ENCODE results near the gene COX4I2. TPM values are rescaled to one million over a fixed set of nuclear protein-coding genes. Genes with fewer than 3 reads are reported as not detected.

COX4I2 gene
- total and polyA plus RNA-seq, 2 of the 8 experiments (the other 6 are each of a cell fraction or from before 2014, with no cell fraction given): 0.26 TPM; not detected in 1

DNA sequence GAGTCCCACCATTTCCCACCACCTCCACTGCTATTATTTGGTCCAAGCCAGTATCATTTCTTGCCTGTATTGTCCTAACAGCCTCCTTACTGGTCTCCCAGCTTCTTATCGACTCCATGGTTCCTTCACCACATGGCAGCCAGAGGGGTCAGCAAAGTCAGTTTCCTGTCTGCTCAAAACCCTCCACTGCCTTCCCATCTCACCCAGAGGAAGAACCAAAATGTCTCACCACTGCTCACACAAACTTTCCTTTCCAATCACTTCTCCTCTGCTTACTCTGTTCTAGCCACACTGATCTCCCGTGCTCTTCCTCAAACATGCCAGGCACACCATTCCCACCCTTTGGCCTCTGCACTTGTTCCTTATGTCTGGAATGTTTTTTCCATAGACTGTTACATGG, 45.2 kb downstream of the COX4I2 start (continued):
- TF ChIP-seq, protein P1, sequence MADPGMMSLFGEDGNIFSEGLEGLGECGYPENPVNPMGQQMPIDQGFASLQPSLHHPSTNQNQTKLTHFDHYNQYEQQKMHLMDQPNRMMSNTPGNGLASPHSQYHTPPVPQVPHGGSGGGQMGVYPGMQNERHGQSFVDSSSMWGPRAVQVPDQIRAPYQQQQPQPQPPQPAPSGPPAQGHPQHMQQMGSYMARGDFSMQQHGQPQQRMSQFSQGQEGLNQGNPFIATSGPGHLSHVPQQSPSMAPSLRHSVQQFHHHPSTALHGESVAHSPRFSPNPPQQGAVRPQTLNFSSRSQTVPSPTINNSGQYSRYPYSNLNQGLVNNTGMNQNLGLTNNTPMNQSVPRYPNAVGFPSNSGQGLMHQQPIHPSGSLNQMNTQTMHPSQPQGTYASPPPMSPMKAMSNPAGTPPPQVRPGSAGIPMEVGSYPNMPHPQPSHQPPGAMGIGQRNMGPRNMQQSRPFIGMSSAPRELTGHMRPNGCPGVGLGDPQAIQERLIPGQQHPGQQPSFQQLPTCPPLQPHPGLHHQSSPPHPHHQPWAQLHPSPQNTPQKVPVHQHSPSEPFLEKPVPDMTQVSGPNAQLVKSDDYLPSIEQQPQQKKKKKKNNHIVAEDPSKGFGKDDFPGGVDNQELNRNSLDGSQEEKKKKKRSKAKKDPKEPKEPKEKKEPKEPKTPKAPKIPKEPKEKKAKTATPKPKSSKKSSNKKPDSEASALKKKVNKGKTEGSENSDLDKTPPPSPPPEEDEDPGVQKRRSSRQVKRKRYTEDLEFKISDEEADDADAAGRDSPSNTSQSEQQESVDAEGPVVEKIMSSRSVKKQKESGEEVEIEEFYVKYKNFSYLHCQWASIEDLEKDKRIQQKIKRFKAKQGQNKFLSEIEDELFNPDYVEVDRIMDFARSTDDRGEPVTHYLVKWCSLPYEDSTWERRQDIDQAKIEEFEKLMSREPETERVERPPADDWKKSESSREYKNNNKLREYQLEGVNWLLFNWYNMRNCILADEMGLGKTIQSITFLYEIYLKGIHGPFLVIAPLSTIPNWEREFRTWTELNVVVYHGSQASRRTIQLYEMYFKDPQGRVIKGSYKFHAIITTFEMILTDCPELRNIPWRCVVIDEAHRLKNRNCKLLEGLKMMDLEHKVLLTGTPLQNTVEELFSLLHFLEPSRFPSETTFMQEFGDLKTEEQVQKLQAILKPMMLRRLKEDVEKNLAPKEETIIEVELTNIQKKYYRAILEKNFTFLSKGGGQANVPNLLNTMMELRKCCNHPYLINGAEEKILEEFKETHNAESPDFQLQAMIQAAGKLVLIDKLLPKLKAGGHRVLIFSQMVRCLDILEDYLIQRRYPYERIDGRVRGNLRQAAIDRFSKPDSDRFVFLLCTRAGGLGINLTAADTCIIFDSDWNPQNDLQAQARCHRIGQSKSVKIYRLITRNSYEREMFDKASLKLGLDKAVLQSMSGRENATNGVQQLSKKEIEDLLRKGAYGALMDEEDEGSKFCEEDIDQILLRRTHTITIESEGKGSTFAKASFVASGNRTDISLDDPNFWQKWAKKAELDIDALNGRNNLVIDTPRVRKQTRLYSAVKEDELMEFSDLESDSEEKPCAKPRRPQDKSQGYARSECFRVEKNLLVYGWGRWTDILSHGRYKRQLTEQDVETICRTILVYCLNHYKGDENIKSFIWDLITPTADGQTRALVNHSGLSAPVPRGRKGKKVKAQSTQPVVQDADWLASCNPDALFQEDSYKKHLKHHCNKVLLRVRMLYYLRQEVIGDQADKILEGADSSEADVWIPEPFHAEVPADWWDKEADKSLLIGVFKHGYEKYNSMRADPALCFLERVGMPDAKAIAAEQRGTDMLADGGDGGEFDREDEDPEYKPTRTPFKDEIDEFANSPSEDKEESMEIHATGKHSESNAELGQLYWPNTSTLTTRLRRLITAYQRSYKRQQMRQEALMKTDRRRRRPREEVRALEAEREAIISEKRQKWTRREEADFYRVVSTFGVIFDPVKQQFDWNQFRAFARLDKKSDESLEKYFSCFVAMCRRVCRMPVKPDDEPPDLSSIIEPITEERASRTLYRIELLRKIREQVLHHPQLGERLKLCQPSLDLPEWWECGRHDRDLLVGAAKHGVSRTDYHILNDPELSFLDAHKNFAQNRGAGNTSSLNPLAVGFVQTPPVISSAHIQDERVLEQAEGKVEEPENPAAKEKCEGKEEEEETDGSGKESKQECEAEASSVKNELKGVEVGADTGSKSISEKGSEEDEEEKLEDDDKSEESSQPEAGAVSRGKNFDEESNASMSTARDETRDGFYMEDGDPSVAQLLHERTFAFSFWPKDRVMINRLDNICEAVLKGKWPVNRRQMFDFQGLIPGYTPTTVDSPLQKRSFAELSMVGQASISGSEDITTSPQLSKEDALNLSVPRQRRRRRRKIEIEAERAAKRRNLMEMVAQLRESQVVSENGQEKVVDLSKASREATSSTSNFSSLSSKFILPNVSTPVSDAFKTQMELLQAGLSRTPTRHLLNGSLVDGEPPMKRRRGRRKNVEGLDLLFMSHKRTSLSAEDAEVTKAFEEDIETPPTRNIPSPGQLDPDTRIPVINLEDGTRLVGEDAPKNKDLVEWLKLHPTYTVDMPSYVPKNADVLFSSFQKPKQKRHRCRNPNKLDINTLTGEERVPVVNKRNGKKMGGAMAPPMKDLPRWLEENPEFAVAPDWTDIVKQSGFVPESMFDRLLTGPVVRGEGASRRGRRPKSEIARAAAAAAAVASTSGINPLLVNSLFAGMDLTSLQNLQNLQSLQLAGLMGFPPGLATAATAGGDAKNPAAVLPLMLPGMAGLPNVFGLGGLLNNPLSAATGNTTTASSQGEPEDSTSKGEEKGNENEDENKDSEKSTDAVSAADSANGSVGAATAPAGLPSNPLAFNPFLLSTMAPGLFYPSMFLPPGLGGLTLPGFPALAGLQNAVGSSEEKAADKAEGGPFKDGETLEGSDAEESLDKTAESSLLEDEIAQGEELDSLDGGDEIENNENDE (IDR thresholded peaks at IDR 0.05; ENCODE audit: insufficient replicate concordance, low read length): no peak
- TF ChIP-seq NRF1 (IDR thresholded peaks at IDR 0.05; ENCODE audit: low read depth, low read length) (no peak), HDAC6 (IDR thresholded peaks at IDR 0.05; ENCODE audit: low read depth, low read length) (no peak), EGR1 (IDR thresholded peaks at IDR 0.05; ENCODE audit: borderline replicate concordance, low read depth, low read length) (no peak), RBBP5 (IDR thresholded peaks at IDR 0.05; ENCODE audit: borderline replicate concordance, low read depth, low read length) (no peak), PHF8 (conservative IDR thresholded peaks at IDR 0.05; ENCODE audit: low read depth, low read length) (no peak), HDAC2 (IDR thresholded peaks at IDR 0.05; ENCODE audit: borderline replicate concordance in 1 of 2, low read depth in 2 of 2, low read length in 2 of 2) (no peak), SUZ12 (IDR thresholded peaks at IDR 0.05; ENCODE audit: low read length) (no peak)
- TF ChIP-seq, protein P2, sequence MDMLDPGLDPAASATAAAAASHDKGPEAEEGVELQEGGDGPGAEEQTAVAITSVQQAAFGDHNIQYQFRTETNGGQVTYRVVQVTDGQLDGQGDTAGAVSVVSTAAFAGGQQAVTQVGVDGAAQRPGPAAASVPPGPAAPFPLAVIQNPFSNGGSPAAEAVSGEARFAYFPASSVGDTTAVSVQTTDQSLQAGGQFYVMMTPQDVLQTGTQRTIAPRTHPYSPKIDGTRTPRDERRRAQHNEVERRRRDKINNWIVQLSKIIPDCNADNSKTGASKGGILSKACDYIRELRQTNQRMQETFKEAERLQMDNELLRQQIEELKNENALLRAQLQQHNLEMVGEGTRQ (IDR thresholded peaks at IDR 0.05; ENCODE audit: low read length): no peak
- TF ChIP-seq, protein P3, sequence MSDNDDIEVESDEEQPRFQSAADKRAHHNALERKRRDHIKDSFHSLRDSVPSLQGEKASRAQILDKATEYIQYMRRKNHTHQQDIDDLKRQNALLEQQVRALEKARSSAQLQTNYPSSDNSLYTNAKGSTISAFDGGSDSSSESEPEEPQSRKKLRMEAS (IDR thresholded peaks at IDR 0.05): no peak

Measured in H1 (cell line).